ENCODE results near the gene ZCCHC10. TPM values are rescaled to one million over a fixed set of nuclear protein-coding genes. Genes with fewer than 3 reads are reported as not detected.

ZCCHC10 gene
- total and polyA plus RNA-seq, 10 of the 15 experiments (the other 5 are each of a cell fraction or from before 2014, with no cell fraction given): 16.8 to 117 (median 53.5) TPM

DNA sequence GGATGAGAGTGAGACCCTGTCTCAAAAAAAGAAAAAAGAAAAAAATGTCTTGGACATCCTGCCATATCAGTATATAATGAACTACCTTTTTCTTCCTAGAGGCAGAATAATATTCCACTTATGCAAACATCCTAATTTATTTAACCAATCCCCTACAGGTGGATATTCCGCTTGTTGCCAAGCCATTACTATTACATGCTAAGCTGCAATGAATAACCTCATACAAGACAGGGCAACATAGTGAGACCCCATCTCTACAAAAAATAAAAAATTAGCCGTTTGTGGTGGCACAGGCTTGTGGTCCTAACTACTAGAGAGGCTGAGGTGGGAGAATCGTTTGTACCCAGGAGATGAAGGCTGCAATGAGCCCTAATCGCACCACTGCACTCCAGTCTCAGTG is 61.2 kb downstream of the ZCCHC10 start:
- in situ Hi-C loops (cut with MboI) (no loop called here), intact Hi-C loops (cut with micrococcal nuclease; ENCODE audit: unreplicated experiment) (no loop called here)
- no peak overlapping the region for H3K4me2 ChIP-seq (ENCODE audit: control insufficient read depth, insufficient read depth)
- no peak overlapping the region for H2AFZ ChIP-seq (ENCODE audit: control insufficient read depth, low read depth, low read length)
- no peaks in the 10 kb centered on the region for H4K20me1 ChIP-seq (ENCODE audit: control insufficient read depth, insufficient read depth)
- H3K4me3 ChIP-seq: no peak overlapping the region
- ChIA-PET CTCF (no interaction called here), RAD21 (ENCODE audit: unreplicated experiment) (no interaction called here), POLR2A (no interaction called here), SMC1A (ENCODE audit: uncharacterized antibody, unreplicated experiment) (no interaction called here)
- FAIRE-seq: no peak
- 0 out of 2 replicates have a peak, but pooled peaks cover 2% of the 10 kb centered on the region for H3K4me1 ChIP-seq (ENCODE audit: control insufficient read depth, insufficient read depth, low read length)
- no peak overlapping the region for H3K27ac ChIP-seq (ENCODE audit: control insufficient read depth, insufficient read depth)
- no peaks in the 10 kb centered on the region for H3K36me3 ChIP-seq (ENCODE audit: control insufficient read depth in 2 of 2, insufficient read depth in 2 of 2, low read length in 1 of 2)
- TF ChIP-seq NR2C2 (IDR thresholded peaks at IDR 0.05; ENCODE audit: borderline replicate concordance, control insufficient read depth, insufficient read length, low read depth) (no peak), ZNF622 (IDR thresholded peaks at IDR 0.05) (no peak), ZNF217 (IDR thresholded peaks at IDR 0.05) (no peak), POLR2AphosphoS5 (IDR thresholded peaks at IDR 0.05; ENCODE audit: low read length) (no peak), BMI1 (IDR thresholded peaks at IDR 0.05; ENCODE audit: borderline replicate concordance) (no peak), KAT2A (conservative IDR thresholded peaks at IDR 0.05; ENCODE audit: control insufficient read depth, low read depth, low read length) (no peak), TAF1 (IDR thresholded peaks at IDR 0.05; ENCODE audit: borderline replicate concordance, low read depth, low read length) (no peak), TCF3 (IDR thresholded peaks at IDR 0.05; ENCODE audit: borderline replicate concordance, insufficient read depth, low read depth, low read length) (no peak), TBL1XR1 (IDR thresholded peaks at IDR 0.05; ENCODE audit: low read depth, low read length) (no peak), CBX3 (IDR thresholded peaks at IDR 0.05; ENCODE audit: borderline replicate concordance, low read depth) (no peak)
- TF ChIP-seq, protein P1, sequence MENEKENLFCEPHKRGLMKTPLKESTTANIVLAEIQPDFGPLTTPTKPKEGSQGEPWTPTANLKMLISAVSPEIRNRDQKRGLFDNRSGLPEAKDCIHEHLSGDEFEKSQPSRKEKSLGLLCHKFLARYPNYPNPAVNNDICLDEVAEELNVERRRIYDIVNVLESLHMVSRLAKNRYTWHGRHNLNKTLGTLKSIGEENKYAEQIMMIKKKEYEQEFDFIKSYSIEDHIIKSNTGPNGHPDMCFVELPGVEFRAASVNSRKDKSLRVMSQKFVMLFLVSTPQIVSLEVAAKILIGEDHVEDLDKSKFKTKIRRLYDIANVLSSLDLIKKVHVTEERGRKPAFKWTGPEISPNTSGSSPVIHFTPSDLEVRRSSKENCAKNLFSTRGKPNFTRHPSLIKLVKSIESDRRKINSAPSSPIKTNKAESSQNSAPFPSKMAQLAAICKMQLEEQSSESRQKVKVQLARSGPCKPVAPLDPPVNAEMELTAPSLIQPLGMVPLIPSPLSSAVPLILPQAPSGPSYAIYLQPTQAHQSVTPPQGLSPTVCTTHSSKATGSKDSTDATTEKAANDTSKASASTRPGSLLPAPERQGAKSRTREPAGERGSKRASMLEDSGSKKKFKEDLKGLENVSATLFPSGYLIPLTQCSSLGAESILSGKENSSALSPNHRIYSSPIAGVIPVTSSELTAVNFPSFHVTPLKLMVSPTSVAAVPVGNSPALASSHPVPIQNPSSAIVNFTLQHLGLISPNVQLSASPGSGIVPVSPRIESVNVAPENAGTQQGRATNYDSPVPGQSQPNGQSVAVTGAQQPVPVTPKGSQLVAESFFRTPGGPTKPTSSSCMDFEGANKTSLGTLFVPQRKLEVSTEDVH (IDR thresholded peaks at IDR 0.05; ENCODE audit: low read depth, partially characterized antibody): no peak
- TF ChIP-seq, protein P2, sequence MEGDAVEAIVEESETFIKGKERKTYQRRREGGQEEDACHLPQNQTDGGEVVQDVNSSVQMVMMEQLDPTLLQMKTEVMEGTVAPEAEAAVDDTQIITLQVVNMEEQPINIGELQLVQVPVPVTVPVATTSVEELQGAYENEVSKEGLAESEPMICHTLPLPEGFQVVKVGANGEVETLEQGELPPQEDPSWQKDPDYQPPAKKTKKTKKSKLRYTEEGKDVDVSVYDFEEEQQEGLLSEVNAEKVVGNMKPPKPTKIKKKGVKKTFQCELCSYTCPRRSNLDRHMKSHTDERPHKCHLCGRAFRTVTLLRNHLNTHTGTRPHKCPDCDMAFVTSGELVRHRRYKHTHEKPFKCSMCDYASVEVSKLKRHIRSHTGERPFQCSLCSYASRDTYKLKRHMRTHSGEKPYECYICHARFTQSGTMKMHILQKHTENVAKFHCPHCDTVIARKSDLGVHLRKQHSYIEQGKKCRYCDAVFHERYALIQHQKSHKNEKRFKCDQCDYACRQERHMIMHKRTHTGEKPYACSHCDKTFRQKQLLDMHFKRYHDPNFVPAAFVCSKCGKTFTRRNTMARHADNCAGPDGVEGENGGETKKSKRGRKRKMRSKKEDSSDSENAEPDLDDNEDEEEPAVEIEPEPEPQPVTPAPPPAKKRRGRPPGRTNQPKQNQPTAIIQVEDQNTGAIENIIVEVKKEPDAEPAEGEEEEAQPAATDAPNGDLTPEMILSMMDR (IDR thresholded peaks at IDR 0.05 in 2 of 3, conservative IDR thresholded peaks at IDR 0.05 in 1 of 3; ENCODE audit: control insufficient read depth in 2 of 3, extremely low read depth in 1 of 3, insufficient read depth in 1 of 3, low read depth in 3 of 3, low read length in 3 of 3): no peak
- TF ChIP-seq, protein P3, sequence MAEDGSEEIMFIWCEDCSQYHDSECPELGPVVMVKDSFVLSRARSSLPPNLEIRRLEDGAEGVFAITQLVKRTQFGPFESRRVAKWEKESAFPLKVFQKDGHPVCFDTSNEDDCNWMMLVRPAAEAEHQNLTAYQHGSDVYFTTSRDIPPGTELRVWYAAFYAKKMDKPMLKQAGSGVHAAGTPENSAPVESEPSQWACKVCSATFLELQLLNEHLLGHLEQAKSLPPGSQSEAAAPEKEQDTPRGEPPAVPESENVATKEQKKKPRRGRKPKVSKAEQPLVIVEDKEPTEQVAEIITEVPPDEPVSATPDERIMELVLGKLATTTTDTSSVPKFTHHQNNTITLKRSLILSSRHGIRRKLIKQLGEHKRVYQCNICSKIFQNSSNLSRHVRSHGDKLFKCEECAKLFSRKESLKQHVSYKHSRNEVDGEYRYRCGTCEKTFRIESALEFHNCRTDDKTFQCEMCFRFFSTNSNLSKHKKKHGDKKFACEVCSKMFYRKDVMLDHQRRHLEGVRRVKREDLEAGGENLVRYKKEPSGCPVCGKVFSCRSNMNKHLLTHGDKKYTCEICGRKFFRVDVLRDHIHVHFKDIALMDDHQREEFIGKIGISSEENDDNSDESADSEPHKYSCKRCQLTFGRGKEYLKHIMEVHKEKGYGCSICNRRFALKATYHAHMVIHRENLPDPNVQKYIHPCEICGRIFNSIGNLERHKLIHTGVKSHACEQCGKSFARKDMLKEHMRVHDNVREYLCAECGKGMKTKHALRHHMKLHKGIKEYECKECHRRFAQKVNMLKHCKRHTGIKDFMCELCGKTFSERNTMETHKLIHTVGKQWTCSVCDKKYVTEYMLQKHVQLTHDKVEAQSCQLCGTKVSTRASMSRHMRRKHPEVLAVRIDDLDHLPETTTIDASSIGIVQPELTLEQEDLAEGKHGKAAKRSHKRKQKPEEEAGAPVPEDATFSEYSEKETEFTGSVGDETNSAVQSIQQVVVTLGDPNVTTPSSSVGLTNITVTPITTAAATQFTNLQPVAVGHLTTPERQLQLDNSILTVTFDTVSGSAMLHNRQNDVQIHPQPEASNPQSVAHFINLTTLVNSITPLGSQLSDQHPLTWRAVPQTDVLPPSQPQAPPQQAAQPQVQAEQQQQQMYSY (CRISPR knock-in tag; IDR thresholded peaks at IDR 0.05): no peak
- TF ChIP-seq, protein P4, sequence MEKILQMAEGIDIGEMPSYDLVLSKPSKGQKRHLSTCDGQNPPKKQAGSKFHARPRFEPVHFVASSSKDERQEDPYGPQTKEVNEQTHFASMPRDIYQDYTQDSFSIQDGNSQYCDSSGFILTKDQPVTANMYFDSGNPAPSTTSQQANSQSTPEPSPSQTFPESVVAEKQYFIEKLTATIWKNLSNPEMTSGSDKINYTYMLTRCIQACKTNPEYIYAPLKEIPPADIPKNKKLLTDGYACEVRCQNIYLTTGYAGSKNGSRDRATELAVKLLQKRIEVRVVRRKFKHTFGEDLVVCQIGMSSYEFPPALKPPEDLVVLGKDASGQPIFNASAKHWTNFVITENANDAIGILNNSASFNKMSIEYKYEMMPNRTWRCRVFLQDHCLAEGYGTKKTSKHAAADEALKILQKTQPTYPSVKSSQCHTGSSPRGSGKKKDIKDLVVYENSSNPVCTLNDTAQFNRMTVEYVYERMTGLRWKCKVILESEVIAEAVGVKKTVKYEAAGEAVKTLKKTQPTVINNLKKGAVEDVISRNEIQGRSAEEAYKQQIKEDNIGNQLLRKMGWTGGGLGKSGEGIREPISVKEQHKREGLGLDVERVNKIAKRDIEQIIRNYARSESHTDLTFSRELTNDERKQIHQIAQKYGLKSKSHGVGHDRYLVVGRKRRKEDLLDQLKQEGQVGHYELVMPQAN (conservative IDR thresholded peaks at IDR 0.05): no peak
- ATAC-seq: no peak
- peaks cover 32% of the 10 kb centered on the region for H3K79me2 ChIP-seq (ENCODE audit: control insufficient read depth, insufficient read depth, low read length)
- no peaks in the 10 kb centered on the region for H3K9me3 ChIP-seq (replicated peaks; ENCODE audit: control insufficient read depth, insufficient read depth, low read length)
- H3K9ac ChIP-seq (ENCODE audit: control insufficient read depth, insufficient read depth, low read length): no peak overlapping the region
- no peaks in the 10 kb centered on the region for H3K27me3 ChIP-seq (replicated peaks in 1 of 2; ENCODE audit: control insufficient read depth in 2 of 2, insufficient read depth in 2 of 2, low read length in 1 of 2)
- DNase-seq (ENCODE audit: low read depth, low spot score): no peak
- BruUV-seq (replicated peaks): no TSS peak
- 99% methylated on average over 4 of the region's 4 CpGs for WGBS (ENCODE audit: insufficient coverage, insufficient replicate concordance, low lambda C conversion rate, missing lambda C conversion rate)
